GM21360 (cell line): ENCODE data around the gene OR11H12.
"Not testable (repeated sequence)": the region's sequence is repeated elsewhere in the genome, so short reads cannot be mapped to it uniquely, and the experiment has no call there.

ENCODE experiments used
- ATAC-seq: cut with Tn5 transposase; IDR thresholded peaks from one replicate; pipeline ENCODE4 v1.9.1; 2021; ENCODE audit warnings: mild to moderate bottlenecking, moderate library complexity; ENCODE audit not compliant: unreplicated experiment

Gene OR11H12

GRCh38 chr14:18600817-18601216 lies at the start of gene OR11H12:
TSS of gene OR11H12 (plus strand) at chr14:18601117. CDS start at chr14:18601117, 0 bp downstream.
- not testable (repeated sequence) for ATAC-seq

- ATAC-seq = not testable (repeated sequence)
These were observed 18.0 kb upstream of the OR11H12 start for GRCh38 chr14:18582908-18583307.

DNA sequence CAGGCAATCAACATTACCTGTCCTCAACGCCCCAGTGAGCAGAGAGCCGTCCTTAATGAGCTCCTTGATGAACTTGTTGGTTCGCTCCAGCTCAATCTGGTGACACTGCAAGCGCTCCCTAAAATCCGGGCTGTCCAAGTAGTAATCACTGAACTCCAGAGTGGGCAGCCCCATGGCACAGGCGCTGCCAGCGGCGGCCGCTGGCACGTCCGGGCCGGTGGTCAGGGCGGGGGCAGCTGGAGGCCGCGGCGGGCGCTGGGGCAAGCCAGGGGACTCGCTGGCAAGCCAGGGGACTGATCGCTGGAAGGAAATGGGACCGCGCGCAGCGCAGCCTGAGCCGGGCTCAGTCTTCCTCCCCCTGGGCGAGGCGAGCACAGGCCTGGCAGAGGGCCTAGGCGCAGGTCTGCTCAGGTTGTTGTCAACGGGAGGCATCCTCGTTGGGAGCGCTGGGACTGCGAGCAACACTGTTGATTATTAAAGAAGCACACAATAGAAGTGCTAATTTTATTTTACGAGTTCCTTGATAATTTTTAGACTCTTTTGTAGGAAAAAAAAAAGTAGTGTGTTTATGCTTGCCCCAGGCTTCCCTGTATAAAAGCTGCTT lies 25.8 kb downstream of the OR11H12 start:
- ATAC-seq = not testable (repeated sequence)

DNA sequence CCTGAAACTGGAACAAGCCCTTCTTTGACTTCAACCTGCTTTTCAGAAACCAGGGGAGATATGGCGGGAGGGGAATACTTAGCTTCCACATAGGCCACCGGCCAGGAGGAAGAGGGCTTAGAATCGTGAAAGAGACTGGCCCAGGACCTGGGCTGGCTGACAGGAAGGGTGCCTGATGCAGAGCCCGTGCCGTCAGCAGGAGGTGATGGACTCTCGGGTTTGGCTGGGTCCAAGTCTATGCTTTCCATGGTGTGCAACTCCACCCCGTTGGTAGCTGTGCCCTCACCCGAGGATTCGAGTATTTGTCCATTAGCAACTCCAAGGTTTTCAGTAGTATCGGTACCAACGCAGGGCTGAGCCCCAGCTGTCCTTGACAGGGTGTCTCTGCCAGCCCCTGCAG lies 35.1 kb downstream of the OR11H12 start:
- ATAC-seq = not testable (repeated sequence)

DNA sequence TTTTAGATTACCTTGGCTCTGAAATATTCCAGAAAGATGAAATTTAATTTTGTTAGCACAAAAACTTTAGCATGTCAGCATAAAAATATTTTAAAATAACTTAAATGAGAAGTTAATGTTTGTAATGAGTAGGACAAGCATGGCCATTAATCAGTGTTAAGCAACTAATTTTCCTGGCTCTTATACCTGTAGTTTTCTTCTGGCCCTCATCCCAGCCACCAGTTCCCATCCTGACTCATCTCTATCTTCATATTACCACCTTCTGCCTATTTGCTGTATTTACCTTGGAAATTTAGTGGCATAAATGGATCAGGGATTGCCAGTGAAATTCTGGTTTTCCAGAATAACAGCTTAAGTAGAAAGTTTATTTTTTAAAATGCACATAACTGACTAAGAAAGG lies 37.1 kb downstream of the OR11H12 start:
- not testable (repeated sequence) for ATAC-seq

DNA sequence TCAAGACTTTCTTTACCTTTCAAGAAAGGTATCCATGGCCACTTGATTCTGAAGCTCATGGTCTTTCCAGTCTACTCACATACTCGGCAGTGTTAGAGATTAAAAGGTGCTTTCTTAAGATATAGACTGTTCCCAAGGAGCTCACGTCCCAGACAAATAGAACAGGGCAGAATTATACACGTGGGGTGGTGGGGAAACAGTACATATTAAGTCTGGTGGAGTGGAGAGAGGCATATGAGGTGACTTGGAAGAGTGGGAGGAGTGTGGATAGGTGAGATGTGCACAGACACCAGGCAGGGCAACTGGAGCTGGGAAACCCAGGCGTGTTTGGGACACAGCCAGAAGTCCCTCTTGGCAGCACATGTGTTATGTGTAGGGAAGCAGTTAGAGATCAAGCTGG lies 37.9 kb downstream of the OR11H12 start:
- ATAC-seq = not testable (repeated sequence)

GRCh38 chr14:18646075-18646730 lies 45.3 kb downstream of the OR11H12 start:
- not testable (repeated sequence) for ATAC-seq
